MM.1S (cell line): ENCODE results near the gene COL20A1.

ENCODE experiments used
- EZH2 ChIP-seq: fragments of 300-600 bp; sonication (generic); optimal IDR thresholded peaks from 2 replicates; pipeline ENCODE3; 2017; ENCODE audit warnings: low read depth, mild to moderate bottlenecking, antibody characterized with exemption, low read length, mixed read lengths
- TF ChIP-seq, protein P1 (sequence below): fragments of 300-600 bp; sonication (generic); IDR thresholded peaks from 2 replicates; pipeline ENCODE4 v1.5.1; 2016; ENCODE audit warnings: antibody characterized with exemption, low read length, mixed read lengths

DNA sequence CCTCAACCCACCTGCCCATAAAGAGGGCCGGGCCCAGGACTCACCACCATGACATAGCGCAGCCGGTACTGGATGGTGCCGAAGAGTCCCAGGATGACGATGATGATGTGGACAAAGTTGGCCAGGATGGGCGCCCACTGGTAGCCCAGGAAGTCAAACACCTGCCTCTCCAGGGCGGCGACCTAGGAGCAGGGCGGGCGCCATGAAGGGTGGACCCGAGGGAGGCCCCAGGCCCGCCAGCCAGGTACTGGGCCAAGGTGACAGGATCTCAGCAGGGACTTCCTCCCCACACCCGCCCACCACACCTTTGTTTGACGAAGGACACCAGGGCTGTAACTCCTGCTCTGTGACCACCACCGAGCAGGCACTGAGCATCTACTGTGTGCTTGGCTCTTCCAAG is 43.1 kb upstream of the COL20A1 start:
- TF ChIP-seq EZH2: no peak
- TF ChIP-seq, protein P1, sequence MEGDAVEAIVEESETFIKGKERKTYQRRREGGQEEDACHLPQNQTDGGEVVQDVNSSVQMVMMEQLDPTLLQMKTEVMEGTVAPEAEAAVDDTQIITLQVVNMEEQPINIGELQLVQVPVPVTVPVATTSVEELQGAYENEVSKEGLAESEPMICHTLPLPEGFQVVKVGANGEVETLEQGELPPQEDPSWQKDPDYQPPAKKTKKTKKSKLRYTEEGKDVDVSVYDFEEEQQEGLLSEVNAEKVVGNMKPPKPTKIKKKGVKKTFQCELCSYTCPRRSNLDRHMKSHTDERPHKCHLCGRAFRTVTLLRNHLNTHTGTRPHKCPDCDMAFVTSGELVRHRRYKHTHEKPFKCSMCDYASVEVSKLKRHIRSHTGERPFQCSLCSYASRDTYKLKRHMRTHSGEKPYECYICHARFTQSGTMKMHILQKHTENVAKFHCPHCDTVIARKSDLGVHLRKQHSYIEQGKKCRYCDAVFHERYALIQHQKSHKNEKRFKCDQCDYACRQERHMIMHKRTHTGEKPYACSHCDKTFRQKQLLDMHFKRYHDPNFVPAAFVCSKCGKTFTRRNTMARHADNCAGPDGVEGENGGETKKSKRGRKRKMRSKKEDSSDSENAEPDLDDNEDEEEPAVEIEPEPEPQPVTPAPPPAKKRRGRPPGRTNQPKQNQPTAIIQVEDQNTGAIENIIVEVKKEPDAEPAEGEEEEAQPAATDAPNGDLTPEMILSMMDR: no peak
